ENCODE data around the gene FBXL5.

DNA sequence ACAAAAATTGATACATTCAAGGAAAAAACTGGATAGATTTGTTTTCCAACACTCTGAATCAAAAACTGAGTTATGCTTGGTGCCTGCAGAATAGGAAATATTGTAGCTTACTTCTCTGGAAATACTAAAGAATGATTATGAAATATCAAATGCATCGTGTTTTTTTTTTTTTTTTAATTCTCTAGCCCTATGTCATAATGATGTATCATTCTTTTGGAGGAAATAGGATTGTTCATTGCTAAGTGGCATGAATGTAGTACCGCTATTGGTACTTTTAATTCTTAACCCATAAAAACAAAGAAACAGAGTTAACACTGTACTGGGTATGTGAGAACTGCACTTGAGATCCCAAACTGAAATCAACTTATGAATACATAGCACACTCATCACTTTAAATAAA, 18.9 kb upstream of the FBXL5 start:
- TF ChIP-seq, protein P1, sequence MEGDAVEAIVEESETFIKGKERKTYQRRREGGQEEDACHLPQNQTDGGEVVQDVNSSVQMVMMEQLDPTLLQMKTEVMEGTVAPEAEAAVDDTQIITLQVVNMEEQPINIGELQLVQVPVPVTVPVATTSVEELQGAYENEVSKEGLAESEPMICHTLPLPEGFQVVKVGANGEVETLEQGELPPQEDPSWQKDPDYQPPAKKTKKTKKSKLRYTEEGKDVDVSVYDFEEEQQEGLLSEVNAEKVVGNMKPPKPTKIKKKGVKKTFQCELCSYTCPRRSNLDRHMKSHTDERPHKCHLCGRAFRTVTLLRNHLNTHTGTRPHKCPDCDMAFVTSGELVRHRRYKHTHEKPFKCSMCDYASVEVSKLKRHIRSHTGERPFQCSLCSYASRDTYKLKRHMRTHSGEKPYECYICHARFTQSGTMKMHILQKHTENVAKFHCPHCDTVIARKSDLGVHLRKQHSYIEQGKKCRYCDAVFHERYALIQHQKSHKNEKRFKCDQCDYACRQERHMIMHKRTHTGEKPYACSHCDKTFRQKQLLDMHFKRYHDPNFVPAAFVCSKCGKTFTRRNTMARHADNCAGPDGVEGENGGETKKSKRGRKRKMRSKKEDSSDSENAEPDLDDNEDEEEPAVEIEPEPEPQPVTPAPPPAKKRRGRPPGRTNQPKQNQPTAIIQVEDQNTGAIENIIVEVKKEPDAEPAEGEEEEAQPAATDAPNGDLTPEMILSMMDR (IDR thresholded peaks at IDR 0.05; ENCODE audit: low read depth, low read length): no peak
- TF ChIP-seq EZH2phosphoT487 (IDR thresholded peaks at IDR 0.05; ENCODE audit: low read depth): no peak

All from OCI-LY3 (cell line).